AG09309 (cell line): Measurements from ENCODE around the gene DPP6.

Source experiments
- DNase-seq: peaks from one replicate; pipeline ENCODE4 v3.0.0-alpha.2; 2010; ENCODE audit warnings: low read depth
- H3K4me3 ChIP-seq: 2 replicates; pipeline ENCODE4 v1.5.1; 2011; ENCODE audit warnings: mild to moderate bottlenecking, low read depth, low read length, moderate library complexity; ENCODE audit not compliant: control insufficient read depth
- TF ChIP-seq, protein P1 (sequence below): IDR thresholded peaks from 2 replicates; pipeline ENCODE4 v1.5.1; 2011; ENCODE audit warnings: mild to moderate bottlenecking, low read depth, low read length, inconsistent platforms; ENCODE audit not compliant: insufficient read depth, control insufficient read depth; ENCODE audit errors: missing control alignments

The DPP6 gene

DNA sequence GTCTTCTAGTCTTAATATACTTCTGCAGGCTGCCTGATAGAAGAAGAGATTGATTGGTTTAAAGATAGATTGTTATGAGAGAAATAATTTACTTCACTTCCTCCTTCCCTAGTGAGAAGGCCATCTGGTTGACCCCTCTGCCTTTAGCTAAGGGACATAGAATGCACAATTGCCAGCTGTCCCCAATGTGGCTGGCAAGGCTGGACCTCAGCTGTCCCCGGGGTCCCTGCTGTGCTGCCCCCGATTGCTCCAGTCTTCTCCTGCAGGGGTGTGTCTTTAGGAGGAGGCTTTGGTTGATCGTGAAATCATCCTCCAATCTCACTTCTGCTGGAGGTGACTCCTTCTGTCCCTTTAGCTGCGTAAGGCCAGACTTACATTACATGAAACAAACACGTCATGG is 388.5 kb downstream of the DPP6 start:
- H3K4me3 ChIP-seq, result no peak overlapping the region
- TF ChIP-seq, protein P1, sequence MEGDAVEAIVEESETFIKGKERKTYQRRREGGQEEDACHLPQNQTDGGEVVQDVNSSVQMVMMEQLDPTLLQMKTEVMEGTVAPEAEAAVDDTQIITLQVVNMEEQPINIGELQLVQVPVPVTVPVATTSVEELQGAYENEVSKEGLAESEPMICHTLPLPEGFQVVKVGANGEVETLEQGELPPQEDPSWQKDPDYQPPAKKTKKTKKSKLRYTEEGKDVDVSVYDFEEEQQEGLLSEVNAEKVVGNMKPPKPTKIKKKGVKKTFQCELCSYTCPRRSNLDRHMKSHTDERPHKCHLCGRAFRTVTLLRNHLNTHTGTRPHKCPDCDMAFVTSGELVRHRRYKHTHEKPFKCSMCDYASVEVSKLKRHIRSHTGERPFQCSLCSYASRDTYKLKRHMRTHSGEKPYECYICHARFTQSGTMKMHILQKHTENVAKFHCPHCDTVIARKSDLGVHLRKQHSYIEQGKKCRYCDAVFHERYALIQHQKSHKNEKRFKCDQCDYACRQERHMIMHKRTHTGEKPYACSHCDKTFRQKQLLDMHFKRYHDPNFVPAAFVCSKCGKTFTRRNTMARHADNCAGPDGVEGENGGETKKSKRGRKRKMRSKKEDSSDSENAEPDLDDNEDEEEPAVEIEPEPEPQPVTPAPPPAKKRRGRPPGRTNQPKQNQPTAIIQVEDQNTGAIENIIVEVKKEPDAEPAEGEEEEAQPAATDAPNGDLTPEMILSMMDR, result no peak
- DNase-seq, result no peak

DNA sequence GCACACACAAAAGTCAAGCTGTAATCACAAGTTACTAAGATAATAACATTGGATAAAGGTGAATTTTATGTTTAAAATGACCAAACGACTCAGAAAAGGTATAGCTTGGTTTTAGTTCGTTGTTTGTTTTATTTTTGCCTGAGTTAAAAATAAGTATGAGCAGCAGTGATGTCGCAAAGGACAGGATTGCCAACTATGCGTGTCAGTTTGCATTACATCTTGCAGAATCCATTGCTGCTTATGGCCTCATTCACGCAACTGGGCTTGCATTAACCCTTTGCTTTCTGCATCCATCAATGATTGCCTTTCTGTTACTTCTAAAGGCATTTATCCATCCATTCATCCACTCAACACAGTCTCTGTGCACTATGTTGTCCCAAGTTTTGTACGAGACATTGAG is 389.6 kb downstream of the DPP6 start:
- no peak for DNase-seq

DNA sequence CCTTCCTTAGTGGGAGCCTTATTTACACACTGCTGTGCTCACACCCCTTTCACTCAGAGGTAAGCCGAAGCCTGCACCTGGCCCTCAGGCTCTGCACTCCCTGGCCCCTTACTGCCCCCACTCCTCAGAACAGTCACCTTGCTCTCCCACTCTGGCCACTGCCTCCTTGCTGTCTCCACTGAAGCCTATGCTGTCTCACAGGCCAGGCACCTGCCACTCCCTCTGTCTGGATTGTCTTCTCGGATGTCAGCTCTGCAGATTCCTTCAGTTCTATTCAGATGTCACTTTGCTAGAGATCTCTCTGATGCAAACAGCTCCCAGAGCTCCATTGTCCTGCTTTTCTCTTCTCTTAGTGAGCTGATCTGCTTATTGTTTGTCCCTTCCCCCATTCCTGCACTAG is 390.7 kb downstream of the DPP6 start:
- TF ChIP-seq, protein P1, result no peak
- H3K4me3 ChIP-seq, result no peak overlapping the region
- DNase-seq, result no peak

More for the DNA sequence above, 389.6 kb downstream of the DPP6 start:
- no peak overlapping the region for H3K4me3 ChIP-seq
- TF ChIP-seq, protein P1, result no peak

DNA sequence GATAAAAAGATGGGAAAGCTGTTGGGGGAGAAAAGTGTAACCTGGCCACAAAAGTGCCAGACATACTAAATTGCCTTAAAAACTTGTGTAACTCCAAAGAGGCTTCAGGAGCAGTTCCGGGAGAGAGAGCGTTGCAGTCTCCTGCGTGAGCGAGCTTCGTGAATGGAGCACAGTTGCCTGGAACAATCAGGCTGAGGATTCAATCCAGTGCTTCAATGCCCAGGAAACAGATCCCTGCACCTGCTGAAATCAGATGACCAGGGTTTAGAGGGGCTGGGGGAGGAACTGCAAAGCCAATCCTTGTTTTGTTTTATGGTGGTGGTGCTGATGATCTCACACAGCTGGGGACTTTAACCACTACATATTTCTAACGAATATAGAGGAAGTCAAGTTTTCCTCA is 398.3 kb downstream of the DPP6 start:
- TF ChIP-seq, protein P1, result no peak
- H3K4me3 ChIP-seq, result no peak overlapping the region

DNA sequence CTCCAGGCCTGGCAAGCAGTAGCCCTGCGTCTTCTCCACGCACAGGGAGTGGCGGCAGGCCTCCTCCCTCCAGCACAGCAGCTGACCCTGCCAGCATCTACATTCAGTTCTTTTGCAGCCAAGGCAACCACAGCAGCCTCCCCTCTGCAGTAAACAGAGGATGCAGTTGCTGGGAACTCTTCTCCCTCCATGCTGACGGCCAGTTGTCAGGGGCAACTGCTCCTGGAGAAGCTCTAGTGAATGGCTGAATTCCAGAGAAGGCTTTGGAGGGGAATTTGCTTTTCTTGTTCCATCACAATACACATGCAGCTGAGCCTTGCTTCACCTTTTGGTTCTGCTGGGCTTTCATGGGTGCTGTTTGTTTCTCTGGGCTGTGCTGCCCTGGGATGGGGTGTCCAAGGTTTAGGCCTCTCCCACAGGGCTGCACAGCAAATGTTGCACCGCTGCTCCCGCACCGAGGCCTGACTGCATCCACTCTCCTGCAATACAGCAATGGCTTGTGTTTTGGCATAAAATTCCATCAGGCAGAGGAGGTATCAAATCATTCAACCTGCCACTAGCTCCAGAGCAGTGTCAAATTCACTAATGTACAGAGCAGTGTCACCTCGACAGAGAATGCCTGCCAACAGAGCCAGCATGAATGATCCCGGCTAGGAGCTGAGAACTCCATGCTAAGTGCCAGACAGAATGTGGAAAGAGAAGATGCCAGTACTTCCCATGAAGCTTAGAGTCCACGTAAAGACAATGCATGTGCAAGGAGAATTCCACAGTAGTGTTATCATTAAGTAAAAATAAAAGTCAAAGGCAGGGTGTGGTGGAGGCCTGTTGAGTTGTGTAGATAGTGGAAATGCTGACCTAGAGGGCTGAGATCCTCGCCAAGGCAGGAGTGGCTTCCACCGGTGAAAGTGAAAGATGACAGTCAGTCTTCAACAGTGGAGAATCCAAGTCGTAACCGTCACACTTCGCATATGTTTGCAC is 399.6 kb downstream of the DPP6 start:
- no peak for DNase-seq
- H3K4me3 ChIP-seq, result no peak overlapping the region
- TF ChIP-seq, protein P1, result no peak

More for the DNA sequence above, 398.3 kb downstream of the DPP6 start:
- DNase-seq, result no peak

DNA sequence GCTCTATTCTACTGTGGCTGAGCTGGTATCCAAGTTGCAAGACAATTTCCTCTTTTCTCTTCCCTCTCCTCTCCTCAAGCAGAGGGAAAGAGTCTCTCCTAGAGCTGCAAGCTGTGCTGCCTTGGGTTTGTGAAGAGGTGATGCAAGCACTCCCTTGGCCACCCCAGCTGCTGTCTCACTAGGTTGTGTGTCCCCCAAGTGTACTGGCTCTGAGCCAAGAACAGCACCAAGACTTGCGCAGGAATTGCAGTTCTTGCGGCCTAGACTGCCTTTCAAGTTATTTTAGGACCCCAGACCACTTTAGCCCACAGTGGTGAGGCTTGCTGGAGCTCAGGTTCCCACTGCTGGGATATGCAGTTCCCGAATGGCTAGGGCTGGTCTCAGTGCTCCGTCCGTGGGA is 411.6 kb downstream of the DPP6 start:
- H3K4me3 ChIP-seq, result no peak overlapping the region
- TF ChIP-seq, protein P1, result no peak
- no peak for DNase-seq
